ENCODE measurements around the gene IQSEC2. TPM values are rescaled to one million over a fixed set of nuclear protein-coding genes. Genes with fewer than 3 reads are reported as not detected.

IQSEC2 gene
- total and polyA plus RNA-seq, 9 of the 15 experiments (the other 6 are each of a cell fraction or from before 2014, with no cell fraction given): 2.7 to 41.8 (median 20.1) TPM

DNA sequence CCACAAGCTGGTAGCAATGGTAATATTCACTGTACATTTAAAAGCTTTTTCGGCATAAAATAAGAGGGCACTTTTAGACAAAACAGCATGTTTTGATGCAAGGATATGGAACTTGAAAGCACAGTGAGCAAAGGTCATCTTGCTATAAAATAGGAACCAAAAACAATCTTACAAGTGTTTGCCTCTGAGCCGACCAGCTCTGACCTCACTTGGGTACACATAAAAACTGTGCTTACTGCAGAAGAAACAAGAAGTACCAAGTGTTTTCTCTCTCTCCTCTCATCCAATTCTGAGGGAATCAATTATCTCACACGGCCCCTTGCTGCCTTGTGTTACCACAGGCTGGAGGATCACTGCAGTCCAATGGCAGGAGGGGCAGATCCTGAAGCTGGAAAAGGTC lies 4.8 kb upstream of the IQSEC2 start (continued):
- TF ChIP-seq, protein P1, sequence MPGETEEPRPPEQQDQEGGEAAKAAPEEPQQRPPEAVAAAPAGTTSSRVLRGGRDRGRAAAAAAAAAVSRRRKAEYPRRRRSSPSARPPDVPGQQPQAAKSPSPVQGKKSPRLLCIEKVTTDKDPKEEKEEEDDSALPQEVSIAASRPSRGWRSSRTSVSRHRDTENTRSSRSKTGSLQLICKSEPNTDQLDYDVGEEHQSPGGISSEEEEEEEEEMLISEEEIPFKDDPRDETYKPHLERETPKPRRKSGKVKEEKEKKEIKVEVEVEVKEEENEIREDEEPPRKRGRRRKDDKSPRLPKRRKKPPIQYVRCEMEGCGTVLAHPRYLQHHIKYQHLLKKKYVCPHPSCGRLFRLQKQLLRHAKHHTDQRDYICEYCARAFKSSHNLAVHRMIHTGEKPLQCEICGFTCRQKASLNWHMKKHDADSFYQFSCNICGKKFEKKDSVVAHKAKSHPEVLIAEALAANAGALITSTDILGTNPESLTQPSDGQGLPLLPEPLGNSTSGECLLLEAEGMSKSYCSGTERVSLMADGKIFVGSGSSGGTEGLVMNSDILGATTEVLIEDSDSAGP (CRISPR knock-in tag; IDR thresholded peaks at IDR 0.05): no peak
- TF ChIP-seq NUFIP1 (IDR thresholded peaks at IDR 0.05; ENCODE audit: partially characterized antibody) (no peak), PRPF4 (IDR thresholded peaks at IDR 0.05; ENCODE audit: insufficient read depth, low read depth, low read length, poor library complexity, severe bottlenecking) (no peak), ARHGAP35 (IDR thresholded peaks at IDR 0.05; ENCODE audit: partially characterized antibody) (no peak), CREBBP (IDR thresholded peaks at IDR 0.05; ENCODE audit: low read depth, low read length) (no peak)
- TF ChIP-seq, protein P2, sequence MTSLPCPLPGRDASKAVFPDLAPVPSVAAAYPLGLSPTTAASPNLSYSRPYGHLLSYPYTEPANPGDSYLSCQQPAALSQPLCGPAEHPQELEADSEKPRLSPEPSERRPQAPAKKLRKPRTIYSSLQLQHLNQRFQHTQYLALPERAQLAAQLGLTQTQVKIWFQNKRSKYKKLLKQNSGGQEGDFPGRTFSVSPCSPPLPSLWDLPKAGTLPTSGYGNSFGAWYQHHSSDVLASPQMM (CRISPR knock-in tag; IDR thresholded peaks at IDR 0.05): no peak

DNA sequence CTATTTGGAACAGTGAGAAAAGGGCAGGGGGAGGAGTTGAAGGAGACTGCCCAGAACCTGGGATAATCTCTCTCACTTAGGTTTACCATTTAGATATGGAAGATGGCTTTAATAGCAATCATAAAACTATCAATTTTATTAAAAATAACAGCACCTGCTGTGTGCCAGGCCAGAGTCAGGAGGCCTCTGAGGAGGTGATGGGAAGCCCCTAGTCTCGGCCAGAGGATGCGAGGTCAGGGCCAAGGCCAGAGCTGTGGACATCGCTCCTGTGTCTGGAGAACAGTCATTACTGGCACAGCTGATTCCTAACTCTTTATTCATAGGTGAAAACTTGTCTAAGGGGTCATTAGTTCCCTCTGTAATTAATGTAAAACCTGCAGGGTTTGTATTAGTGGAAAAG lies 4.2 kb upstream of the IQSEC2 start:
- BruUV-seq (replicated peaks): no TSS peak
- Histone ChIP-seq H3K9me1 (ENCODE audit: control insufficient read depth, insufficient read depth, low read length) (no peaks in the 10 kb centered on the region), H3K9ac (ENCODE audit: insufficient read depth in 1 of 2, low read depth in 2 of 2, low read length in 2 of 2) (no peak overlapping the region), H4K20me1 (replicated peaks; ENCODE audit: control insufficient read depth, insufficient read depth, low read length) (no peaks in the 10 kb centered on the region), H2AFZ (ENCODE audit: low read depth, low read length) (no peak overlapping the region), H3K27ac (ENCODE audit: extremely low read depth, low read depth, low read length) (no peak overlapping the region), H3K27me3 (ENCODE audit: control insufficient read depth in 2 of 2, insufficient read depth in 2 of 2, low read length in 2 of 2) (no peaks in the 10 kb centered on the region), H3K79me2 (ENCODE audit: control insufficient read depth, insufficient read depth, low read length) (peaks cover 9% of the 10 kb centered on the region), H3K36me3 (ENCODE audit: control insufficient read depth, insufficient read depth, low read length) (no peaks in the 10 kb centered on the region), H3K4me2 (ENCODE audit: insufficient read depth, low read length) (no peak overlapping the region), H3K4me3 (no peak overlapping the region), H3K9me3 (replicated peaks; ENCODE audit: control insufficient read depth, insufficient read depth, low read depth, low read length) (no peaks in the 10 kb centered on the region), H3K4me1 (replicated peaks in 1 of 2; ENCODE audit: control insufficient read depth in 2 of 2, insufficient read depth in 2 of 2, low read length in 2 of 2) (peaks cover 8 to 30% of the 10 kb centered on the region in 2 experiments; a peak in 4 of 5 replicates)
- ATAC-seq (no peak), FAIRE-seq (no peak), DNase-seq (ENCODE audit: extremely low read depth in 1 of 4, low spot score in 3 of 4) (no peak)
- ChIA-PET POLR2A (interaction anchor here (1.0 kb wide), 1 partner anchor 162 kb away, joined by 4 read pairs; no protein-coding TSS in a partner anchor), CTCF (ENCODE audit: low intra/inter-chr PET ratio) (no interaction called here)
- 85% methylated on average over 3 of the region's 3 CpGs for WGBS (ENCODE audit: insufficient coverage, low coverage, missing lambda C conversion rate)
- intact Hi-C loops (cut with micrococcal nuclease) (no loop called here), in situ Hi-C loops (cut with MboI) (no loop called here)
- TF ChIP-seq MTA1 (IDR thresholded peaks at IDR 0.05; ENCODE audit: borderline replicate concordance) (no peak), TOE1 (IDR thresholded peaks at IDR 0.05; ENCODE audit: borderline replicate concordance) (no peak), TOE1 (CRISPR knock-in tag; IDR thresholded peaks at IDR 0.05; ENCODE audit: borderline replicate concordance, low read depth) (no peak), NFIC (IDR thresholded peaks at IDR 0.05) (no peak), GATA2 (CRISPR knock-in tag; IDR thresholded peaks at IDR 0.05) (no peak)
- TF ChIP-seq, protein P3, sequence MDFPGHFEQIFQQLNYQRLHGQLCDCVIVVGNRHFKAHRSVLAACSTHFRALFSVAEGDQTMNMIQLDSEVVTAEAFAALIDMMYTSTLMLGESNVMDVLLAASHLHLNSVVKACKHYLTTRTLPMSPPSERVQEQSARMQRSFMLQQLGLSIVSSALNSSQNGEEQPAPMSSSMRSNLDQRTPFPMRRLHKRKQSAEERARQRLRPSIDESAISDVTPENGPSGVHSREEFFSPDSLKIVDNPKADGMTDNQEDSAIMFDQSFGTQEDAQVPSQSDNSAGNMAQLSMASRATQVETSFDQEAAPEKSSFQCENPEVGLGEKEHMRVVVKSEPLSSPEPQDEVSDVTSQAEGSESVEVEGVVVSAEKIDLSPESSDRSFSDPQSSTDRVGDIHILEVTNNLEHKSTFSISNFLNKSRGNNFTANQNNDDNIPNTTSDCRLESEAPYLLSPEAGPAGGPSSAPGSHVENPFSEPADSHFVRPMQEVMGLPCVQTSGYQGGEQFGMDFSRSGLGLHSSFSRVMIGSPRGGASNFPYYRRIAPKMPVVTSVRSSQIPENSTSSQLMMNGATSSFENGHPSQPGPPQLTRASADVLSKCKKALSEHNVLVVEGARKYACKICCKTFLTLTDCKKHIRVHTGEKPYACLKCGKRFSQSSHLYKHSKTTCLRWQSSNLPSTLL (IDR thresholded peaks at IDR 0.05): no peak
- TF ChIP-seq, protein P4, sequence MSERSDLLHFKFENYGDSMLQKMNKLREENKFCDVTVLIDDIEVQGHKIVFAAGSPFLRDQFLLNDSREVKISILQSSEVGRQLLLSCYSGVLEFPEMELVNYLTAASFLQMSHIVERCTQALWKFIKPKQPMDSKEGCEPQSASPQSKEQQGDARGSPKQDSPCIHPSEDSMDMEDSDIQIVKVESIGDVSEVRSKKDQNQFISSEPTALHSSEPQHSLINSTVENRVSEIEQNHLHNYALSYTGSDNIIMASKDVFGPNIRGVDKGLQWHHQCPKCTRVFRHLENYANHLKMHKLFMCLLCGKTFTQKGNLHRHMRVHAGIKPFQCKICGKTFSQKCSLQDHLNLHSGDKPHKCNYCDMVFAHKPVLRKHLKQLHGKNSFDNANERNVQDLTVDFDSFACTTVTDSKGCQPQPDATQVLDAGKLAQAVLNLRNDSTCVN (CRISPR knock-in tag; IDR thresholded peaks at IDR 0.05): no peak
- TF ChIP-seq, protein P5, sequence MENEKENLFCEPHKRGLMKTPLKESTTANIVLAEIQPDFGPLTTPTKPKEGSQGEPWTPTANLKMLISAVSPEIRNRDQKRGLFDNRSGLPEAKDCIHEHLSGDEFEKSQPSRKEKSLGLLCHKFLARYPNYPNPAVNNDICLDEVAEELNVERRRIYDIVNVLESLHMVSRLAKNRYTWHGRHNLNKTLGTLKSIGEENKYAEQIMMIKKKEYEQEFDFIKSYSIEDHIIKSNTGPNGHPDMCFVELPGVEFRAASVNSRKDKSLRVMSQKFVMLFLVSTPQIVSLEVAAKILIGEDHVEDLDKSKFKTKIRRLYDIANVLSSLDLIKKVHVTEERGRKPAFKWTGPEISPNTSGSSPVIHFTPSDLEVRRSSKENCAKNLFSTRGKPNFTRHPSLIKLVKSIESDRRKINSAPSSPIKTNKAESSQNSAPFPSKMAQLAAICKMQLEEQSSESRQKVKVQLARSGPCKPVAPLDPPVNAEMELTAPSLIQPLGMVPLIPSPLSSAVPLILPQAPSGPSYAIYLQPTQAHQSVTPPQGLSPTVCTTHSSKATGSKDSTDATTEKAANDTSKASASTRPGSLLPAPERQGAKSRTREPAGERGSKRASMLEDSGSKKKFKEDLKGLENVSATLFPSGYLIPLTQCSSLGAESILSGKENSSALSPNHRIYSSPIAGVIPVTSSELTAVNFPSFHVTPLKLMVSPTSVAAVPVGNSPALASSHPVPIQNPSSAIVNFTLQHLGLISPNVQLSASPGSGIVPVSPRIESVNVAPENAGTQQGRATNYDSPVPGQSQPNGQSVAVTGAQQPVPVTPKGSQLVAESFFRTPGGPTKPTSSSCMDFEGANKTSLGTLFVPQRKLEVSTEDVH (IDR thresholded peaks at IDR 0.05; ENCODE audit: low read depth, partially characterized antibody): no peak

All from K562 (cell line).